GM21515 (cell line): ENCODE data around the gene RIOK3.
"Not testable (repeated sequence)": the region's sequence is repeated elsewhere in the genome, so short reads cannot be mapped to it uniquely, and the experiment has no call there.

Experiments used
- ATAC-seq: cut with Tn5 transposase; IDR thresholded peaks from one replicate; pipeline ENCODE4 v1.9.1; 2021; ENCODE audit not compliant: unreplicated experiment

Gene RIOK3, protein sequence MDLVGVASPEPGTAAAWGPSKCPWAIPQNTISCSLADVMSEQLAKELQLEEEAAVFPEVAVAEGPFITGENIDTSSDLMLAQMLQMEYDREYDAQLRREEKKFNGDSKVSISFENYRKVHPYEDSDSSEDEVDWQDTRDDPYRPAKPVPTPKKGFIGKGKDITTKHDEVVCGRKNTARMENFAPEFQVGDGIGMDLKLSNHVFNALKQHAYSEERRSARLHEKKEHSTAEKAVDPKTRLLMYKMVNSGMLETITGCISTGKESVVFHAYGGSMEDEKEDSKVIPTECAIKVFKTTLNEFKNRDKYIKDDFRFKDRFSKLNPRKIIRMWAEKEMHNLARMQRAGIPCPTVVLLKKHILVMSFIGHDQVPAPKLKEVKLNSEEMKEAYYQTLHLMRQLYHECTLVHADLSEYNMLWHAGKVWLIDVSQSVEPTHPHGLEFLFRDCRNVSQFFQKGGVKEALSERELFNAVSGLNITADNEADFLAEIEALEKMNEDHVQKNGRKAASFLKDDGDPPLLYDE

DNA sequence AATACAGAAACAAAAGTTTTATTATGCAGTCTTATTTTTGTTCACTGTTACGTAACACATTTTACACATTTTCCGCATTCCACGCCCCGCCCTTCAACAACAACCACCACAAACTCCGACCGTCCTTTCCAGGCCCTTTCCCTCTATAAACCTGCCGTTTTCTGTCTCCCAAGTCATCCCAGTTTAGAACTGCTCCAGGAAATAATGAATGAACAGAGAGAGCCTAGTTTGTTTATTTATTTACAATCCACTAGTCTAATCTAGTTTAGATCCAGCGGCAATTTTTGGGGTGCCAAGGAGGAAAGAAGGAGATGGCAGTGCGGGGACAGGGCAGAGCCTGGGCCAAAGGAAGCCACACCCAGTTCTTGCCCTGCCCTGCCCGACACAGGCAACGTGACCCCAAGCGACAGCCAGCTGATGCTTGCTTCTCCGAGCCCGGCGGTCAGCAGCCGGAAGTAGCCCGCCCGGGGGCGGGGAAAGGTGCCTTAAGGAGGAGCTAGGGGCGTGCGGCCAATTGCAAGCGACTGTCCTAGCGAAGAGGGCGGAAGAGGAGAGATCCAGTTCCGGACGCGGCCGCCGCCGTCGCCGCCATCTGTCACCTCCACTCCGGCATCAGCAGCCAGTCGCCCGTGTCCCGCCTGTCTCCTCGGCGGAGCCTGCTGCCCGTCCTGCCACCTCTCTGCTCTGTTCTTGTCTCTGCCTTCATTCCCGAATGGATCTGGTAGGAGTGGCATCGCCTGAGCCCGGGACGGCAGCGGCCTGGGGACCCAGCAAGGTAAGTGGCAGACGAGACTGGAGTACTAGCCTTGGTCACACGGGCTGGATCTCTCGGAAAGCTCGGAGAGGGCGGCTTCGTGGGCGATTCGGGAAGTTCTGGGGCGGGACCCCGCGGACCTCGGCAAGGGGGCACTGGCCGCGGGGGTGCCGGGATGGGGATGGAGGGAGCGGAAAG, at the start of gene RIOK3:
TSS of gene RIOK3 (plus strand) at position 560 of the 952 bp plus-strand sequence. CDS start at position 713, 153 bp downstream.
- peak; percentile 96 for ATAC-seq

DNA sequence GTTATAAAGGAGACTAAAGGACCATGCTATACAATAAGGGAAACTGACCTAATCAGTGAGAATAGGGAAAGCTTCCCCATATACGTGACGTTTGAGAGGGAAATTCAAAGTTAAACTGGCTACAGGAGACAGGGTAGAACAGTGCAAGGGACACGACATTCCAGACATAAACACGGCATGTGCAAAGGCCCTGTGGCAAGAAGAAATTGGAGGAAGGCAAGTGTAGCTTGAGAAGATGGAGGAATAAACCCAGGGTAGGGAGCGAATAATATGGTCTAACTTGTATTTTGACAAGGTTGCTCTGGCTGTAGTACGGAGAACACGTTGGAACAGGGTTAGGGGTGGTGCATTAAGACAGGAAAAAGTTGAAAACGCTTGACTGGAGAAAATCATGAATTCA, 49.8 kb upstream of the RIOK3 start:
- ATAC-seq, result no peak

DNA sequence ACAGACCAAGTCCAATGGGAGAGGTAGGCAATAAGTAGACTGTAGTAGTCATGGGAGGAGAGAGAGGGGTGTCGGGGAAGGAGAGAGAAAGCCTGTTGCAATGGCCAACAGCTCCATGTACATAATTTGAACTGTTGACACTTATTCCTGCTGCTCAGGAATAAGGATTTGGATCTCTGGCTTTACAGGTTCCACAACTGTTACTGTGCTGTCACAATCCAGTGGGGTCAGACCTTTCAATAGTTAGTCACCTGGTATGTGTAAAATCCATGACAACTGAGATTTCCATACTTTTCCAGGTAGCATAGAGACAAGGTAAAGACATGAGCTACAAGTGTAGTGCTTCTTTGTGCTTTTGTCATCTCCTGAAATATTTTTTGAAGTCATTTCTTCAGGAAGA, 47.5 kb upstream of the RIOK3 start:
- no peak for ATAC-seq

DNA sequence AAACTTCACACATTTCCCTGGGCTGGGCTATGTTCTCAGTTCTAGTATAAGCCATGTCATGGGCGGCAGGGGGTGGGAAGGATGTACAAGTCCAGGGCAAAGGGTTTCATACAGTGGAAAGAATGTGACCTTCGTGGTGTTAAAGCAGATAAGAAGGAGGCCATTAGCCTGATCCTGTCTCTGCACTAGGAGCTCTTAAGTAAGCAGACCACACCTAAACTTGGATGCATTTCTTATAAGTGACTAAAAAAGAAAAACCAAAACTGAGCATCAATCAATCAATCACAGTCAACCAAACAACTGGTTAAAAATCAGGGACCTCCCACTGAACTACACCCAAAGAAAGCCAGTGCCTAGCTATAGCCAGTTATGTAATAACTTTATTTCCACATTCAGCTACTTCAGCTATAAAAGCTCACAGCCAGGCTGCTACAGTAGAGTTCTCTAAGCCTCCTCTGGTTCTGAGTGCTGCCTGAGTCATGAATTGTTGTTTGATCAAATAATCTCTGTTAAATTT, 46.8 kb upstream of the RIOK3 start:
- ATAC-seq, result no peak

DNA sequence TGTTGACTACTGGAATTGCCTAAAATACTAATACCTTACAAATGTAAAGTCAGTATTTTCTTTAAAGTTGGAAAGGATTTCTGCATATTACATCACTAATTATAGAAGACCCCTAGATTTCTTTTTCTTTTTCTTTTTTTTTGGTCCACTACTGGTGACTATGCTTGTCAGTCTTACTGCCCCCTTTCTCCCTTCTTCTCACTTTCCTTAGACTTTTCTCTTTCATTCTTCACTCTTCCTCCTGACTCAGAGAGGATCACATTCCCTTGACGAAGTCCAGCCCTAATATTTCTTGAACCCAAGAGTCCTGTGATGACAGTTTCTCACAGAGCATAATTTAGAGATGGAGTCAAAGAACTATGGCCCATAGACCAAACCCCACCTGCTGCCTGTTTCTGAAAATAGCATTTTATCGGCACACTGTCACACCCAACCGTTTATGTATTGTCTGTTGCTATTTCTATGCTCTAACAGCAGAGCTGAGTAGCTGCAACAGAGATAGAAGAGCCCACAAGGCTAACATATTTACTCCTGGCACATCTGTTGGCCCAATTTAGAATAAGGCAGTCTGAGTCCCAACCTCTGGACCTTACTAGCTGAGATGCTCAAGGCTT, 40.6 kb upstream of the RIOK3 start:
- no peak for ATAC-seq

DNA sequence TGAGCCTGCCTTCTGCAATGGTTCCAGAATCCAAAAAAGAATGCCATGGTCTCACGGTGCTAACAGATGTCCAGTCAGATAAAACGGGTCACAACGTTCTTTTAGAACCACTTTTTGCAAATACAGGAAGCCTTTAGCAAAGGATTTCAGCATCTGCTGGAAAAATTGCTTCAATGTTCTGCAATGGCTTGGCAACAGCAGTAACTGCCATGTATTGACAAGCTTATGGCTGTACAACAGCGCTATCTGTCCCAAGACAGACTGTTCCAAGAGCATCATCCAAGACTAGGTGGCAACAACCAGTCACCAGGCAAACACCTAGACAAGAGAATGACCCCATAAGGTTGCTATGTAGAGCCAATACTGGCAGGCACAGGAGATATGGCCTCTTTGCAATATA, 37.6 kb upstream of the RIOK3 start:
- no peak for ATAC-seq

DNA sequence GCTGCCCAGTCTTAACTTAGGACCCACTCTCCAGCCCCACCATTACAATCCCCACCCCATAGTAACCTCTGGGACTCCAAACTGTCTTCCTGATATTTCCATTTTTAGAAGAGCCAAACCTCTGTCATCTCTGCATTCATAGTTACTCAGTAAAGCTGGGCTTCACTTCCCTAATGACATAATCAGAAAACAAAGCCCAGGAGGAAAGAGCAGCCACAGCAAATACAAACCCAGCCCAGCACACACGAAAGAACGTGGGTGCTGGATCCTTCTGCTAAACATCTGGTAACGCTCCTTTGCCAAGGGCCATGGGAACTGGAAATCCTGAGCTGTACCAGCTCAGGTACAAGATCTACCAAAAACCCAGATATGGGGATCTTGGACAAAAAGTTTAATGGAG, 36.8 kb upstream of the RIOK3 start:
- ATAC-seq, result no peak

DNA sequence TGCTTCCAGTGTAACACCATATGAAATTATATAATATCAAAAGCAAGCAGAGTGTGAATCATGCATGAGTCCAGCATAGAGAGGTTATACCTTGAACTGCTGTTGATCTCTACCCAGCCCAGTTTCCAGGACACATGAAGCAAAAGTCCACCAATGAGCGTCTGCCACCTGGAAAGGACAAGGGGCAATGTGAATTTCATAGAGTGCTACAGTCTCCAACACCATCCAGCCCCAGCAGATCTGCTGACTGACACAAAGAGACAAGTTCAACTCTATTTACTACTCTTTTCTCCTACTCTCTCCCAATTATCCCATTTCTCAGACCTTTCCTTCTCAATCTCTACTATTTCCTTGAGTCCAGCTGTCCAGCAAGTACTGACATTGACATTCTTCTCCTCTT, 31.8 kb upstream of the RIOK3 start:
- no peak for ATAC-seq

DNA sequence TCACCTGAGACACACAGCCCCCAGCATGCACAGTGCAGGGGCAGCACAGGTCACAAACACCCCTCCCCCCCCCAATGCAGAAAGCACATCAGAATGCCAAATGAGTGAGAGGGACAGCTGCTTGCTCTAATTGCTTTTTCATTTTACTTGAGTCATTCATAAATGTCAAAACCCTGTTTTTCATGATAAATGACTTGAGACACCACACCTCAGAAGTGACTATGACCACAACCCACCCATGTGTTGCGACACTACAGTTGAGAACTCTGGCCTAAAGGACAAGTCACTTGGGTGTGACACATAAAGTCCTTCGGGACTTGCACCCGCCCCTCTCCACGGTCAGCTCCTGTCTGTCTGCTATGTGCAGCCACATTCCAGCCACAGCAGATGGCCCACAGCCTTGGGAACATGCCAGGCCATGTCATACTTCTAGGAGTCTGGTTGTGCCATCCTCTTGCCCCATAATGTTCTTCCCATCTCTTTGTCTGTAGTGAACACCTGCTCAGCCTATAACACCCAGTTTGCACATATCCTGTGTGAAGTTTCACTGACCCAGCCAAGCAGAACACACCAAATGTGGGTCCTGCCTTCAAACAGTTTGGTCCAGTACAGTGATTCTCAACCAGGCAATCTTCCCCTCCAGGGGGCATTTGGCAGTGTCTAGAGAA, 30.2 kb upstream of the RIOK3 start:
- ATAC-seq, result peak; percentile 89

DNA sequence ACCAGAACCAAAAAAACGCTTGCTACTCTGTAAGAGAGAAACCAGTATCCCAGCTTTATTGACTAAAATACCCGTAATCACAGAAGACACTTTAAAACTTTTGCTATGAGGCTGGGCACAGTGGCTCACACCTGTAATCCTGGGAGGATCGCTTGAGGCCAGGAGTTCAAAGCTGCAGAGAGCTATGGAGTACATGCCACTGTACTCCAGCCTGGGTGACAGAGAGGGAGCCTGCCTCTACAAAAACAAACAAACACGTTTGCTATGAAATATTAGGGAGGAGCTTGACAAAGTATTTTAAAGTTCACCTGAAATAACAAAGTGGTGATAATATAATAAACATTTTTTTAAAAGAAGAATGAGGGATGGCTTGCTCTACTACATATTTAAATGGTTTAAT, 28.5 kb upstream of the RIOK3 start:
- ATAC-seq, result no peak

DNA sequence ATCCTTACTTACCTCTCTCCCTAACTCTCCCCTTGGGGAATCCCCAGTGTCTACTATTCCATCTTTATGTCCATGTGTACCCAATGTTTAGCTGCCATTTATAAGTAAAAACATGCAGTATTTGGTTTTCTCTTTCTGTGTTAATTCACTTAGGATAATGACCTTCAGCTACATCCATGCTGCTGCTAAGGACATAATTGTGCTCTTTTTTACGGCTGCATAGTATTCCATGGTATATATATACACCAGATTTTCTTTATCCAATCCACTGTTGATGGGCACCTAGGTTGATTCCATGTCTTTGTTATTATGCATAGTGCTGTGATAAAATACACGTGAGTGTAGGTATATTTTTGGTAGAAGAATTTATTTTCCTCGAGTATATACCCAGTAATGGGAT, 24.3 kb upstream of the RIOK3 start:
- ATAC-seq, result no peak

DNA sequence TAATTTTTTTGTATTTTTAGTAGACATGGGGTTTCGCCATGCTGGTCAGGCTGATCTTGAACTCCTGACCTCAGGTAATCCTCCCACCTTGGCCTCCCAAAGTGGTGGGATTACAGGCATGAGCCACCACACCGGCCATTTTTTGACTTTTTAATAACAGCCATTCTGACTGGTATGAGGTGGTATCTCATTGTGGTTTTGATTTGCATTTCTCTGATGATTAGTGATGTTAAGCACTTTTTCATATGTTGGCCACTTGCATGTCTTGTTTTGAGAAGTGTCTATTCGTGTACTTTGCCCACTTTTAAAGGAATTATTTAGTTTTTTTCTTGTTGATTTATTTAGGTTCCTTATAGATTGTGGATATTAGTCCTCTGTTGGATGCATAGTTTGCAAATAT, 23.5 kb upstream of the RIOK3 start:
- not testable (repeated sequence) for ATAC-seq

DNA sequence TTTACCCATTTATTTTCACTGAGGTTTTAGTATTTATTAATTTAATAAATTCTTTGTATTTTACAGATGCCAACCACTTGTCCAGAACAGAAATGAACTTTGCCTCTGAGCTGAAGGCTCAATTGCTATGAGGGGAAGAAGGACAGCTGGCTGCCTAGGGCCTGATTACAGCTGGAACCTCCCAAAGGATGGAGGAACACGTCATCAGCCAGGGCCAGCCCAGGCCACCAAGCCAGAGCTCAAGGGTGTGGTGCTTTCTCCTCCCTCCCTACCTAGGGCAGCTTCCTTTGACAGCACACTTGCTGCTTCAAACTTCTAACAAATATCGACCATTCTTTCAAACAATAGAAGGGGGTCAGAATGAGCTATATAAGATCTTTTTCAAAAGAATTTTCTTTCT, 19.7 kb upstream of the RIOK3 start:
- no peak for ATAC-seq

DNA sequence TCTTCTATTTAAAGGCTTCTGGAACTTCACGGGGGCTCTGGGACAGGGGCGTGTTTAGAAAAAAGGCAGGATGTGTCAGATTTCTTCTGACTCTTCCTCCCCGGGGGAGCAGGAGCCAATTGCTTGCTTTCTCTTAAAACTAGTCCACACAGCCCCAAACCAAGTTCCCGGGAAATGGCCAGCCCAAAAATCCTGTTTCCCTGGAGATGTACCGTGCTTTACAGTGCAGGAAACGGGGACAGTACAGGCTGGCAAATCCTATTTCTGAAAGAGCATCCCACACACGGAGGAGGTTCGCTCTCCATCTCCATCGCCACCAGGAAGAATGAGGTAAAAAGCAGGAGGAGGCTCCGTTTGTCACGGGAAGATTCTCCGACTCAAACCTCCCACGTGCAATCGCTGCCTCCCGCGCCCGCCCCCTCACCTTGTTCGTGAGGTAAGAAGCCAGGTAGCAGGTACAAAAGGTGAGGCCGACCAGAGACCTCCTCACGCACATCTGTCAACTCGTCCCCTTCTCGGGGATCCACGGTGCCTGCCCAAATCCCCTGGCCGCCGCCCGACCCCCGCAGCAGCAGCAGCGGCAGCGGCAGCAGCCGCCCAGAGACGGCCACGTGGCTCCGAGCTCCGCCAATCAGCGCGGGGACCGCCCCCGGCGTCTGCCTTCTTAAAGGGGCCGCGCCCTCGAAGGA, 15.6 kb upstream of the RIOK3 start:
- peak; percentile 97 for ATAC-seq

DNA sequence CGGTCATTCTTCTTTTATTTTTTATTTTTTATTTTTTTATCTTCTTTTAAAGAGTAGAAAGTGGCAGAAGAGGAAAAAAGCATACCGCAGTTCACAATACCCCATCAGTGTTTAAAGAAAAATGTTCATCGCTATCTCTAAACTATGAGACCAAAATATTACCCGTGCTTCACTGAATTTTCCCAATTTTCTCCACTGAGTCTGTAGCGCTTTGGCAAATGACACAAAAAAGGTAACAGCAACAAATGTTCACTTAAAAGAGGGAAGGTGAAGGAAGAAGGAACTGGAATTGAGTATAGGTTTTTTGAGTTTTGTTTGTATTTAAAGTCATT, 15.1 kb upstream of the RIOK3 start:
- no peak for ATAC-seq

DNA sequence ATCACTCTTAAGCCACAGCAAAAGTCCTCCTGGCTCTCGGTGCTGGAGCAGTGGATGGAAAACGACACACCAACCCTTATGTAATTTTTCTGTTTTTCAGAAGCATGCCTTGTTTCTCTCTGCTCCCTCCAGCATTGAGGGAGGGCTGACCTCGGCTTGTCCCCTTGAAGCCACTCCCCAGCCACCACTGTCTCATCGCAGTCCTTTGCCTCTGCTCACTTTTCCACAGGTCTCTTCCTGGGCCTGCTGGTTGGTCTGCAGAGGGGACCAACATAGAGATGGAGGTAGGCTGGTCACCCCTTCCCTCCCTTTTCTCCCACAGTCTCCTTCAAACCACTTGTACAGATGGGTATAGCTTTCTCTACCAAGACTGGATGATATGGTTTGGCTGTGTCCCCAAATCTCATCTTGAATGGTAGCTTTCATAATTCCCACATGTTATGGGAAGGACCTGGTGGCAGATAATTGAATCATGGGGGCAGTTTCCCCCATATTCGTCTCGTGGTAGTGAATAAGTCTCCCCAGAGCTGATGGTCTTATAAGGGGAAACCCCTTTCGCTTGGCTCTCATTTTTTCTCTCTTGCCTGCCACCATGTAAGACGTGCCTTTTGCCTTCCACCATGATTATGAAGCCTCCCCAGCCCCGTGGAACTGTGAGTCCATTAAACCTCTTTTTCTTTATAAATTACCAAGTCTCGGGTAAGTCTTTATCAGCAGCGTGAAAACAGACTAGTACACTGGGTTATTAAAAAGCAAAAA, 14.3 kb upstream of the RIOK3 start:
- ATAC-seq, result no peak

DNA sequence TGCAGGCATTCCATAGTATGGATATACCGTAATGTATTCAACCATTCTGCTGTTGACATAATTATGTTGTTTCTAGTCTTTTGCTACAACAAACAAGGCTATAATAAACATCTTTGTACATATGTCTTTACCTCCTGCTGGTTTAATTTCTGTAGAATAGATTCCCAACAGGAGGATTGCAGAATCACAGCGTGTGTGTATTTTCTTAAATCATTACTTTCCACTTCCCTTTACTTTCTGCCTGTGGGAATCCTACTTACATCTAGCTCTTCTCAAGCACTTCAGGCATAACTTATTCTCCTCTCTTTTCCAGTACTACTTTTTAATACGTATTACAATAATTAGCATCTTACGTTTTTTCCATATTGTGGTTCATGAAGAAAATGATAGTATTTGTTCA, 13.0 kb upstream of the RIOK3 start:
- no peak for ATAC-seq

DNA sequence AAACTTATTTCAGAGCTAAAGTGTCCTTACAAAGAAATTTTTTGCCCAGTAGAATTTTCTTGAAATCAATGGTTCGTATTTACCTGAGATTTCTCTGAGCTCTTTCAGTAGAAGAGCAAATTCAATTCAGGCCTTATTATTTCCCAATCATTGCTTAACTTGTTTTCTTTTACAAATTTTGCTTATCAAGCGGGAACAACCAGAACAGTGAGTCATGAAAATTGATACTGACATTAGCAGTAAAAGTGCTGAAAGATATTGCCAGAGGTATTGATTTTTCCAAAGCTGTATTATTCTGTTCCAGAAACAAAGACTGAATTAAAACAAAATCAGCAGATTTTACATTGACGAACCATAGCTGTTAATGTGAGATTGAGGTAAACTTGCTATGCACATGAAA, 10.1 kb upstream of the RIOK3 start:
- no peak for ATAC-seq

DNA sequence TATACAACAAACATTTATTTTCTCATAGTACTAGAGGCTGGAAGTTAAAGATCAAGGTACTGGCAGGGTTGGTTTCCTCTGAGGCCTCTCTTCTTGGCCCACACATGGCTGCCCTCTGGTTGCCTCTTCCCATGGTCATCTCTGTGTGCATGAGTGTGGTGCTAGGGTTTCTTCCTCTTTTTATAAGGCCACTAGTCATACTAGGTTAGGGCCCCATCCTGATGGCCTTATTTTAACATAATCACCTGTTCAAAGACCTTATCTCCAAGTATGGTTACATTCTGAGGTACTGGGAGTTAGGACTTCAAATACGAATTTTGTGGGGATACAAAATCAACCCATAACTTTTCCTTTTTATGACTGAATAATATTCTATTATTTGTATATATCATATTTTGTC, 4.8 kb upstream of the RIOK3 start:
- ATAC-seq, result no peak
